SK-N-SH (cell line): ENCODE data around the gene OR52D1. TPM values are rescaled to one million over a fixed set of nuclear protein-coding genes. Genes with fewer than 3 reads are reported as not detected.

ENCODE experiments used
- CTCF ChIA-PET: fragments of 300-600, 350-600 bp; formaldehyde crosslinking; extraction: SDS; loops from one replicate; lab custom pipeline; 2021; lab: Yijun Ruan, JAX
- POLR2A ChIA-PET: fragments of 350-600 bp; sonication (Branson Sonifier 250); formaldehyde crosslinking; extraction: SDS; loops from one replicate; lab custom pipeline; 2020; ENCODE audit warnings: antibody characterized with exemption, inconsistent platforms; lab: Yijun Ruan, JAX
- DNase-seq: peaks from one replicate; pipeline ENCODE4 v3.0.0; 2012
- H2AFZ ChIP-seq: fragments of 200-600 bp; sonication (generic); 2 replicates; pipeline ENCODE4 v1.8.1; 2016; ENCODE audit warnings: antibody characterized with exemption, mild to moderate bottlenecking, low read depth
- H3F3A ChIP-seq: fragments of 200-600 bp; sonication (generic); replicated peaks from 2 replicates; pipeline ENCODE3; 2016; ENCODE audit warnings: antibody characterized with exemption, mild to moderate bottlenecking; ENCODE audit not compliant: insufficient read depth
- H3K27ac ChIP-seq, 2 experiments: fragments of 200-500 bp in 1 of 2; fragments of 200-600 bp in 1 of 2; sonication (Bioruptor generic) in 1 of 2; sonication (generic), shearing (Covaris generic) in 1 of 2; 2 replicates each; pipeline versions ENCODE4 v1.5.1 to v1.6.1; 2014 to 2016; ENCODE audit warnings: low read depth in 2 of 2, inconsistent platforms in 1 of 2, low read length in 1 of 2, mild to moderate bottlenecking in 1 of 2, mixed read lengths in 1 of 2
- H3K27me3 ChIP-seq: fragments of 200-600 bp; sonication (generic), shearing (Covaris generic); 2 replicates; pipeline ENCODE4 v1.6.1; 2016; ENCODE audit warnings: mixed run types; ENCODE audit not compliant: insufficient read depth
- H3K36me3 ChIP-seq, 2 experiments: fragments of 200-500 bp in 1 of 2; fragments of 200-600 bp in 1 of 2; sonication (Bioruptor generic) in 1 of 2; sonication (generic) in 1 of 2; replicated peaks in 1 of 2; 2 replicates each; pipeline versions ENCODE3 to v1.5.1; 2014 to 2016; ENCODE audit warnings: low read length in 1 of 2, mild to moderate bottlenecking in 1 of 2; ENCODE audit not compliant: insufficient read depth in 2 of 2, control insufficient read depth in 1 of 2
- H3K4me1 ChIP-seq, 2 experiments: fragments of 200-500 bp in 1 of 2; fragments of 200-600 bp in 1 of 2; sonication (Bioruptor generic) in 1 of 2; sonication (generic), shearing (Covaris generic) in 1 of 2; 2 replicates each; pipeline versions ENCODE4 v1.5.1 to v1.6.1; 2014 to 2016; ENCODE audit warnings: low read depth in 1 of 2, low read length in 1 of 2, mixed run types in 1 of 2; ENCODE audit not compliant: insufficient read depth in 2 of 2, control insufficient read depth in 1 of 2
- H3K4me2 ChIP-seq: fragments of 200-600 bp; sonication (generic), shearing (Covaris generic); 2 replicates; pipeline ENCODE4 v1.6.1; 2017; ENCODE audit warnings: mixed run types
- H3K4me3 ChIP-seq, 2 experiments: fragments of 200-500 bp in 1 of 2; fragments of 200-600 bp in 1 of 2; sonication (Bioruptor generic) in 1 of 2; sonication (generic), shearing (Covaris generic) in 1 of 2; 2 replicates each; pipeline versions ENCODE4 v1.5.1 to v1.8.1; 2014 to 2016; ENCODE audit warnings: low read depth in 2 of 2, inconsistent platforms in 1 of 2, low read length in 1 of 2, mild to moderate bottlenecking in 1 of 2, mixed read lengths in 1 of 2, moderate library complexity in 1 of 2
- H3K79me2 ChIP-seq: fragments of 200-600 bp; sonication (generic); 2 replicates; pipeline ENCODE4 v1.8.1; 2017; ENCODE audit warnings: mild to moderate bottlenecking; ENCODE audit not compliant: insufficient read depth
- H3K9ac ChIP-seq: fragments of 200-600 bp; sonication (generic); 2 replicates; pipeline ENCODE4 v1.6.1; 2017; ENCODE audit warnings: mixed run types
- H3K9me2 ChIP-seq: fragments of 200-600 bp; sonication (generic); 2 replicates; pipeline ENCODE4 v1.6.1; 2017; ENCODE audit warnings: mixed run types
- H3K9me3 ChIP-seq: fragments of 200-600 bp; sonication (generic); 2 replicates; pipeline ENCODE4 v1.6.1; 2017; ENCODE audit warnings: mixed run types, mild to moderate bottlenecking, moderate library complexity
- H4K20me1 ChIP-seq: fragments of 200-600 bp; sonication (generic); 2 replicates; pipeline ENCODE4 v1.6.1; 2017; ENCODE audit warnings: mild to moderate bottlenecking, mixed run types; ENCODE audit not compliant: insufficient read depth
- CHD2 ChIP-seq: fragments of 150-350 bp; IDR thresholded peaks from 2 replicates; pipeline ENCODE4 v1.6.1; 2018; ENCODE audit warnings: low read length; ENCODE audit not compliant: partially characterized antibody
- EP300 ChIP-seq, 2 experiments: IDR thresholded peaks; 2 replicates each; pipeline versions ENCODE4 v1.4.0 to v1.6.1; 2012; ENCODE audit warnings: borderline replicate concordance in 1 of 2, low read depth in 1 of 2, low read length in 1 of 2
- EZH2phosphoT487 ChIP-seq: fragments of 200-600 bp; sonication (generic); IDR thresholded peaks from 2 replicates; pipeline ENCODE4 v1.6.1; 2017; ENCODE audit warnings: low read depth, mixed run types, mild to moderate bottlenecking, antibody characterized with exemption, moderate library complexity, borderline replicate concordance
- GABPA ChIP-seq: IDR thresholded peaks from 2 replicates; pipeline ENCODE4 v1.4.0; 2012; ENCODE audit warnings: low read depth, mild to moderate bottlenecking
- GATA2 ChIP-seq: sonication (generic); formaldehyde crosslinking; IDR thresholded peaks from 2 replicates; pipeline ENCODE4 v1.5.0; 2020; ENCODE audit warnings: mild to moderate bottlenecking, missing genetic modification reagents
- IRF3 ChIP-seq: fragments of 150-350 bp; IDR thresholded peaks from 2 replicates; pipeline ENCODE4 v1.6.1; 2016; ENCODE audit warnings: mild to moderate bottlenecking, low read depth, low read length
- JUND ChIP-seq: IDR thresholded peaks from 2 replicates; pipeline ENCODE4 v1.4.0; 2012
- MXI1 ChIP-seq: IDR thresholded peaks from 2 replicates; pipeline ENCODE4 v1.6.1; 2012; ENCODE audit warnings: mild to moderate bottlenecking, low read depth, low read length, improper control_type of control experiment
- RAD21 ChIP-seq: IDR thresholded peaks from 2 replicates; pipeline ENCODE4 v1.6.1; 2012; ENCODE audit warnings: mild to moderate bottlenecking, low read length
- RCOR1 ChIP-seq: fragments of 150-350 bp; IDR thresholded peaks from 2 replicates; pipeline ENCODE4 v1.6.1; 2017; ENCODE audit warnings: antibody characterized with exemption, low read length
- USF1 ChIP-seq: IDR thresholded peaks from 2 replicates; pipeline ENCODE4 v1.4.0; 2012; ENCODE audit warnings: low read depth, borderline replicate concordance
- USF2 ChIP-seq: fragments of 150-350 bp; IDR thresholded peaks from 2 replicates; pipeline ENCODE4 v1.6.1; 2017; ENCODE audit warnings: antibody characterized with exemption, low read length, low read depth, borderline replicate concordance
- WGBS: methylation state at CpG from one replicate; pipeline ENCODE4 v1.1.6; 2017; ENCODE audit warnings: low lambda C conversion rate; 5-methylcytosine and 5-hydroxymethylcytosine counted together
- polyA plus RNA-seq, 3 experiments: library from polyadenylated mRNA; depleted of rRNA; stranded (reverse); fragments of >200 nt; gene quantifications; 2 replicates each; pipeline ENCODE4 v1.2.3, GENCODE V29; 2012

Gene OR52D1
- polyA plus RNA-seq, 1 of the 3 experiments (the other 2 are of a cell fraction), result not detected

- Histone ChIP-seq H3K4me2 (no peak within 1 kb of the TSS), H3K79me2 (no peaks in the 10 kb centered on the region), H3K27me3 (no peaks in the 10 kb centered on the region), H3K9me3 (no peaks in the 10 kb centered on the region), H2AFZ (no peak within 1 kb of the TSS), H3K27ac (no peak within 1 kb of the TSS), H3K4me3 (no peak within 1 kb of the TSS), H4K20me1 (no peaks in the 10 kb centered on the region), H3K36me3 (no peaks in the 10 kb centered on the region), H3K9me2 (no peaks in the 10 kb centered on the region), H3K9ac (no peak within 1 kb of the TSS), H3K4me1 (no peaks in the 10 kb centered on the region), H3F3A (no peaks in the 10 kb centered on the region)
- 0% methylated on average over 2 of the region's 2 CpGs for WGBS
- ChIA-PET CTCF (no interaction called here), POLR2A (no interaction called here)
- DNase-seq, result no peak
- TF ChIP-seq RCOR1 (no peak), USF2 (no peak), RAD21 (no peak)
These were observed 47.1 kb upstream of the OR52D1 start, which contains the start of gene OR51I1 for GRCh38 chr11:5441414-5441813. OR51I1 (minus strand) TSS chr11:5441514; CDS start chr11:5441514, 0 bp downstream.

GRCh38 chr11:5443835-5444393 lies 44.6 kb upstream of the OR52D1 start:
- WGBS, result 3% methylated on average over 2 of the region's 2 CpGs

More at GRCh38 chr11:5443835-5444393, 44.6 kb upstream of the OR52D1 start:
- H3K9me2 ChIP-seq, result no peaks in the 10 kb centered on the region
- no peaks in the 10 kb centered on the region for H4K20me1 ChIP-seq
- ChIA-PET CTCF (no interaction called here), POLR2A (no interaction called here)
- no peaks in the 10 kb centered on the region for H3K27me3 ChIP-seq
- H3K36me3 ChIP-seq, result no peaks in the 10 kb centered on the region
- no peaks in the 10 kb centered on the region for H3F3A ChIP-seq
- no peak overlapping the region for H3K4me2 ChIP-seq
- H3K4me3 ChIP-seq, result no peak overlapping the region
- DNase-seq, result no peak
- no peak overlapping the region for H2AFZ ChIP-seq
- no peak overlapping the region for H3K9ac ChIP-seq
- TF ChIP-seq IRF3, result no peak
- TF ChIP-seq MXI1, result no peak
- no peak for TF ChIP-seq GABPA
- TF ChIP-seq EP300 (IDR thresholded peaks at IDR 0.05; ENCODE audit: borderline replicate concordance in 1 of 2, low read depth in 1 of 2, low read length in 1 of 2), result no peak
- TF ChIP-seq CHD2, result no peak
- TF ChIP-seq USF2, result no peak
- no peak for TF ChIP-seq EZH2phosphoT487
- no peak for TF ChIP-seq USF1
- no peak for TF ChIP-seq GATA2 (CRISPR knock-in tag)
- TF ChIP-seq JUND, result no peak
- H3K79me2 ChIP-seq, result no peaks in the 10 kb centered on the region
- no peak overlapping the region for H3K27ac ChIP-seq
- no peaks in the 10 kb centered on the region for H3K9me3 ChIP-seq
- no peaks in the 10 kb centered on the region for H3K4me1 ChIP-seq
